RWPE2 (cell line): ENCODE measurements around the gene SMIM27.
"Not testable (repeated sequence)": the region's sequence is repeated elsewhere in the genome, so short reads cannot be mapped to it uniquely, and the experiment has no call there.

Experiments used
- ATAC-seq: fragments of 200-7000 bp; cut with Tn5 transposase; 3 replicates; pipeline ENCODE4 v1.9.1; 2021; ENCODE audit warnings: low read depth
- DNase-seq: peaks from one replicate; pipeline ENCODE4 v3.0.0-alpha.2; 2020; ENCODE audit warnings: low spot score
- H3K27ac ChIP-seq: fragments of 450-650 bp; 2 replicates; pipeline ENCODE4 v1.5.1; 2017; ENCODE audit warnings: mild to moderate bottlenecking; ENCODE audit not compliant: poor library complexity, severe bottlenecking
- H3K27me3 ChIP-seq: fragments of 250-450 bp; sonication (Bioruptor Pico); 2 replicates; pipeline ENCODE4 v1.5.1; 2021; ENCODE audit warnings: mild to moderate bottlenecking, moderate library complexity; ENCODE audit not compliant: insufficient read depth, poor library complexity, severe bottlenecking
- H3K36me3 ChIP-seq: fragments of 250-450 bp; sonication (Bioruptor Pico); 2 replicates; pipeline ENCODE4 v1.5.1; 2020; ENCODE audit warnings: low read depth, mild to moderate bottlenecking, moderate library complexity
- H3K4me1 ChIP-seq: fragments of 250-450 bp; sonication (Bioruptor Pico); 2 replicates; pipeline ENCODE4 v1.5.1; 2021; ENCODE audit warnings: mild to moderate bottlenecking, moderate library complexity; ENCODE audit not compliant: insufficient read depth, poor library complexity, severe bottlenecking
- H3K4me3 ChIP-seq: fragments of 250-450 bp; sonication (Bioruptor Pico); 2 replicates; pipeline ENCODE4 v1.5.1; 2021; ENCODE audit warnings: mild to moderate bottlenecking, moderate library complexity; ENCODE audit not compliant: severe bottlenecking
- H3K9me3 ChIP-seq: fragments of 250-450 bp; sonication (Bioruptor Pico); 2 replicates; pipeline ENCODE4 v1.5.1; 2021; ENCODE audit warnings: mild to moderate bottlenecking, moderate library complexity; ENCODE audit not compliant: severe bottlenecking
- TF ChIP-seq, protein P1 (sequence below): fragments of 450-650 bp; IDR thresholded peaks from one replicate; pipeline ENCODE4 v1.5.1; 2017; ENCODE audit warnings: mild to moderate bottlenecking, moderate library complexity; ENCODE audit not compliant: poor library complexity, severe bottlenecking

SMIM27 gene

DNA sequence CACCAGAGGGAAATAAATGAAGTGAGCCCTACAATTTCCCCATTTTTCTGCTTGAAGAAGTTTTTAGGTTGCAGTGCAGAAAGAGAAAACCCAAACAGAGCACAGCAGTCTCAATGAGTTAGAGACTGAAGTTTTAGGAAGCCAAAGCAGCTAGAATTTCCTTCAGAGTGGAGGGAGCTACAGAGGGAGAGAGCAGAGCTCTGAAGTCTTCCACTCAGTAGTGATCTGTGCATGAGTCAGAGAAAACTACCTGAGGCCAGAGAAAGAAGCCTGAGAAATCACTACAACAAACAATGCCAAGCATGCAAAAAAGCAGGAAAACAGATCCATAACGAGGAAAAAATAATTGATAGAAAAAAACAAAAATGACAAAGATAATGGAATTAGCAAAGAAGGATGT lies 38.8 kb downstream of the SMIM27 start:
- no peaks in the 10 kb centered on the region for H3K27me3 ChIP-seq
- peak; percentile 99 for ATAC-seq
- DNase-seq, result no peak
- no peaks in the 10 kb centered on the region for H3K9me3 ChIP-seq
- H3K36me3 ChIP-seq, result no peaks in the 10 kb centered on the region
- peaks cover 11% of the 10 kb centered on the region for H3K4me1 ChIP-seq
- TF ChIP-seq, protein P1, sequence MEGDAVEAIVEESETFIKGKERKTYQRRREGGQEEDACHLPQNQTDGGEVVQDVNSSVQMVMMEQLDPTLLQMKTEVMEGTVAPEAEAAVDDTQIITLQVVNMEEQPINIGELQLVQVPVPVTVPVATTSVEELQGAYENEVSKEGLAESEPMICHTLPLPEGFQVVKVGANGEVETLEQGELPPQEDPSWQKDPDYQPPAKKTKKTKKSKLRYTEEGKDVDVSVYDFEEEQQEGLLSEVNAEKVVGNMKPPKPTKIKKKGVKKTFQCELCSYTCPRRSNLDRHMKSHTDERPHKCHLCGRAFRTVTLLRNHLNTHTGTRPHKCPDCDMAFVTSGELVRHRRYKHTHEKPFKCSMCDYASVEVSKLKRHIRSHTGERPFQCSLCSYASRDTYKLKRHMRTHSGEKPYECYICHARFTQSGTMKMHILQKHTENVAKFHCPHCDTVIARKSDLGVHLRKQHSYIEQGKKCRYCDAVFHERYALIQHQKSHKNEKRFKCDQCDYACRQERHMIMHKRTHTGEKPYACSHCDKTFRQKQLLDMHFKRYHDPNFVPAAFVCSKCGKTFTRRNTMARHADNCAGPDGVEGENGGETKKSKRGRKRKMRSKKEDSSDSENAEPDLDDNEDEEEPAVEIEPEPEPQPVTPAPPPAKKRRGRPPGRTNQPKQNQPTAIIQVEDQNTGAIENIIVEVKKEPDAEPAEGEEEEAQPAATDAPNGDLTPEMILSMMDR, result no peak
- H3K27ac ChIP-seq, result no peak overlapping the region
- H3K4me3 ChIP-seq, result no peak overlapping the region

DNA sequence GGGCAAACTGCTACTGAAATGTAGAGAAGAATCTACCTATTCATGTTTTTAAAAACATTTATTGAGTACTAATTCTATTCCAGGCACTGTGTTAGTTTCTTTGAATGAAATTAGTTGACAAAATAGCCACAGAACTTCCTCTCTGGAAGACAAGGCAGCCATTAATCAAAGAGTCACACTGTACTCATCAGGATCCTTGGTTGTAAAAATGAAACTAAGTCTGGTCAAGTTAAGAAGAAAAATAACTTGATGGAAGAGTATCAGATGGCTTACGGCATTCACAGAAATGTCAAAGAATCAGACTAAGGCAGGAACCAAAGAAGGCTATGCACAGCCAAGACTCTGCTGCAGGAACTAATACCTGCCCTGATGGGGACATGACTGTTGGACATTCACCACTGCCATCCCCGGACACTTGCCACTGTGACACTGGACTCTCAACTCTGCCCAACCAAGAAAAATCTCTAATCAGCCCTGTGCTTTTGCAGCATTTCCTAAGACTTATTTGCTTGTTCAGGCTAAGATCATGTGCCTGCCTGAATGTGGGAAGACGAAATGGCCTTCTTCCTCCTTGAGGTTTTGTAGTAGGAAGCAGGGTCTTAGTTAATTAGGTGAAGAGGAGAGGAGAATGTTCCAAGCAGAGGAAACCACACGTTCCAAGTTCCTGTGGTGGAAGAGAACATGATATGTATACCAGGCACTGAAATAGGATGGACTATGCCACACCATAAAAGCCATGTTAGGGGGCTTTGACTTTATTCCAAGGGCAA lies 44.2 kb downstream of the SMIM27 start:
- no peak for DNase-seq
- no peaks in the 10 kb centered on the region for H3K36me3 ChIP-seq
- H3K27me3 ChIP-seq, result no peaks in the 10 kb centered on the region
- ATAC-seq, result no peak
- no peaks in the 10 kb centered on the region for H3K9me3 ChIP-seq
- H3K4me3 ChIP-seq, result no peak overlapping the region
- peaks cover 2% of the 10 kb centered on the region for H3K4me1 ChIP-seq
- TF ChIP-seq, protein P1, result no peak
- no peak overlapping the region for H3K27ac ChIP-seq

DNA sequence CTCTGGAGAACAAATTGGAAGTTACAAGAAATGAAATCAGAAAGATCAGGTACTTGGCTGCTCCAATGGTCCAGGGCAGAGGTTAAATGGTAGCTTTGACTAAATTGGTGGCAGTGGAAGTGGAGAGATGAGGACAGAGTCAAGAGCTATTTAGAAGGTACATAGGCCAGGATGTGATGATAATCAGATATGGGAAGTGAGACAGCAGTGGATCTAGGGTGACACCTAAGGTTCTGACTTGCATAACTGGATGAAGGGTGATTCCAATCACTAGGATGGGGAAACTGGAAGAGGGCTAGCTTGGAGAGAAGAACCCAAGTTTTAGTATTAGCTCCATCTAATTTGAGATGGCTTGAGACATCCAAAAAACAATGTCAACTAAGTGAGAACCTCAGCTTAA lies 44.8 kb downstream of the SMIM27 start:
- Histone ChIP-seq H3K36me3 (no peaks in the 10 kb centered on the region), H3K4me1 (no peaks in the 10 kb centered on the region), H3K27me3 (no peaks in the 10 kb centered on the region), H3K4me3 (no peak overlapping the region), H3K9me3 (no peaks in the 10 kb centered on the region), H3K27ac (no peak overlapping the region)
- no peak for DNase-seq
- no peak for ATAC-seq
- TF ChIP-seq, protein P1, result no peak

DNA sequence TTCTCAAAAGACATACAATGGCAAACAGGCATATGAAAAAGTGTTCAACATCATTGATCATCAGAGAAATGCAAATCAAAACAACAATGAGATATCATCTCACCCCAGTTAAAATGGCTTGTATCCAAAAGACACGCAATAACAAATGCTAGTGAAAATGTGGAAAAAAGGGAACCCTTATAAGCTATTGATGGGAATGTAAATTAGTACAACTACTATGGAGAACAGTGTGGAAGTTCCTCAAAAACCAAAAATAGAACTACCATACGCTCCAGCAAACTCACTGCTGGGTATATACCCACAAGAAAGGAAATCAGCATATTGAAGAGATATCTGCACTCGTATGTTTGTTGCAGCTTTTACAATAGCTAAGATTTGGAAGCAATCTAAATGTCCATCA lies 46.9 kb downstream of the SMIM27 start:
- not testable (repeated sequence) for ATAC-seq, DNase-seq, H3K27ac ChIP-seq, H3K36me3 ChIP-seq, H3K9me3 ChIP-seq, H3K4me1 ChIP-seq, H3K27me3 ChIP-seq, H3K4me3 ChIP-seq
